HL-60 (cell line): Measurements from ENCODE around the gene CTNND1.

Source experiments
- CTCF ChIP-seq: IDR thresholded peaks from one replicate; pipeline ENCODE4 v1.5.1; 2011; ENCODE audit warnings: low read length, control low read depth, inconsistent platforms; ENCODE audit not compliant: insufficient read depth
- GABPA ChIP-seq: IDR thresholded peaks from 2 replicates; pipeline ENCODE4 v1.6.1; 2012; ENCODE audit warnings: low read depth
- POLR2AphosphoS5 ChIP-seq: IDR thresholded peaks from 2 replicates; pipeline ENCODE4 v1.6.1; 2012; ENCODE audit warnings: low read depth
- REST ChIP-seq: IDR thresholded peaks from 2 replicates; pipeline ENCODE4 v1.6.1; 2012; ENCODE audit warnings: low read depth; ENCODE audit not compliant: insufficient replicate concordance

GRCh38 chr11:57713835-57714234 lies 47.8 kb upstream of the CTNND1 start:
- TF ChIP-seq GABPA, result no peak
- TF ChIP-seq CTCF, result no peak
- TF ChIP-seq POLR2AphosphoS5, result no peak
- TF ChIP-seq REST, result no peak
